Activated CD4-positive, alpha-beta T cell treated with anti-CD3 and anti-CD28 coated beads, Interleukin-2, amount 50 U/mL, for 16 hours (primary cell): Measurements from ENCODE around the gene GAPT.
"Not testable (repeated sequence)": the region's sequence is repeated elsewhere in the genome, so short reads cannot be mapped to it uniquely, and the experiment has no call there.

Experiments
- DNase-seq: peaks from one replicate; pipeline ENCODE4 v3.0.0-alpha.2; 2020

GAPT gene

GRCh38 chr5:58505971-58506640 lies 14.9 kb downstream of the GAPT start:
- DNase-seq, result no peak

GRCh38 chr5:58507715-58508114 lies 16.5 kb downstream of the GAPT start:
- no peak for DNase-seq

- DNase-seq, result no peak
Measured at GRCh38 chr5:58517198-58517597, 26.0 kb downstream of the GAPT start.

- no peak for DNase-seq
Measured at GRCh38 chr5:58523956-58524355, 32.7 kb downstream of the GAPT start.

- no peak for DNase-seq
Measured at GRCh38 chr5:58524571-58524970, 33.3 kb downstream of the GAPT start.

GRCh38 chr5:58530942-58531490 lies 39.8 kb downstream of the GAPT start:
- DNase-seq, result no peak

- not testable (repeated sequence) for DNase-seq
Measured at GRCh38 chr5:58541935-58542334, 50.7 kb downstream of the GAPT start.

GRCh38 chr5:58542709-58543108 lies 51.5 kb downstream of the GAPT start:
- no peak for DNase-seq

GRCh38 chr5:58543723-58544122 lies 52.5 kb downstream of the GAPT start:
- DNase-seq, result no peak

- DNase-seq, result no peak
Measured at GRCh38 chr5:58544195-58544594, 53.0 kb downstream of the GAPT start.

GRCh38 chr5:58544926-58545325 lies 53.7 kb downstream of the GAPT start:
- no peak for DNase-seq

- DNase-seq, result peak; percentile 4
Measured at GRCh38 chr5:58545912-58546311, 54.7 kb downstream of the GAPT start.
